ENCODE data around the gene CCDC106. TPM values are rescaled to one million over a fixed set of nuclear protein-coding genes. Genes with fewer than 3 reads are reported as not detected.

CCDC106 gene
- total and polyA plus RNA-seq, 2 of the 4 experiments (the other 2 are of a cell fraction), result 2.3 to 13.6 TPM

DNA sequence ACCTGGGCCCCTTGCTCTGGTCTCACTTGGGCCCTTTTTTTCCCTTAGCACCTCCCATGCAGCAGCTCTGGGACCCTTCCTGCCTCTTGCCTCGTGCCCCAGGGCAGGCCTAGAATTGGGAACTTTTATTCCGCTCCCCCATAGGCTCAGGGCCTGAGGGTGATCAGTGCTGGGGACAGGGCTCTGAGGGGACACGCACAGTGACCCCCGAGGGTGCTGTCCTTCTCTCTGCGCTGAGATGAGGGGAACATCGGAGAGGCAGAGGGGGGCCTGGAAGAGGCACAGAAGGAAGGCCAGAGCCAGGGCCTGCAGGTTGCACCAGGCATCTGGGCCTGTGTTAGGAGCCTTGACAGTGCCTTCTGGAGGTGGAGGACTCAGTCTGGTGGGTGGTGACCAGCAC lies 37.8 kb downstream of the CCDC106 start:
- Histone ChIP-seq H3K4ac (ENCODE audit: low read depth, low read length) (no peak overlapping the region), H2BK15ac (ENCODE audit: low read depth, low read length) (no peak overlapping the region), H4K91ac (ENCODE audit: insufficient read depth, low read depth, low read length) (no peak overlapping the region), H3K56ac (ENCODE audit: extremely low read depth, insufficient read depth, low read length) (no peak overlapping the region), H3K9me3 (ENCODE audit: control insufficient read depth, insufficient read depth, low read length) (no peaks in the 10 kb centered on the region), H2AK5ac (ENCODE audit: low read depth, low read length) (no peak overlapping the region), H3K27ac (ENCODE audit: insufficient read depth, low read length) (no peak overlapping the region), H3K27me3 (ENCODE audit: control insufficient read depth, insufficient read depth, low read length) (no peaks in the 10 kb centered on the region), H2AFZ (replicated peaks; ENCODE audit: low read length, poor library complexity) (no peak overlapping the region), H3K9ac (ENCODE audit: low read depth, low read length) (no peak overlapping the region), H2BK20ac (ENCODE audit: low read depth, low read length) (no peak overlapping the region), H4K8ac (ENCODE audit: low read depth in 2 of 2, low read length in 2 of 2) (no peak overlapping the region), H4K20me1 (ENCODE audit: insufficient read depth, low read length) (peaks cover 69% of the 10 kb centered on the region), H3K79me1 (ENCODE audit: low read depth in 1 of 2, low read length in 2 of 2) (peaks cover 24 to 57% of the 10 kb centered on the region in 2 experiments), H2BK5ac (ENCODE audit: low read depth, low read length, poor library complexity, severe bottlenecking) (no peak overlapping the region), H3K18ac (ENCODE audit: low read depth, low read length) (no peak overlapping the region), H2AK9ac (replicated peaks; ENCODE audit: low read depth, low read length, poor library complexity) (no peak overlapping the region), H3K36me3 (ENCODE audit: control insufficient read depth, insufficient read depth, low read length) (peaks cover 63% of the 10 kb centered on the region), H2BK120ac (ENCODE audit: low read depth, low read length) (no peak overlapping the region), H3K4me1 (ENCODE audit: control insufficient read depth, insufficient read depth, low read length) (peaks cover 5% of the 10 kb centered on the region), H3K14ac (replicated peaks; ENCODE audit: low read depth, low read length) (no peak overlapping the region), H4K5ac (ENCODE audit: low read depth, low read length) (no peak overlapping the region), H3K4me2 (ENCODE audit: low read depth, low read length) (no peak overlapping the region), H3K23ac (ENCODE audit: low read depth, low read length) (no peak overlapping the region), H3K9me1 (ENCODE audit: insufficient read depth, low read length) (peaks cover 8% of the 10 kb centered on the region; the same call in 1 of the 2 replicates), H3K4me3 (ENCODE audit: insufficient read depth, low read depth, low read length) (no peak overlapping the region)
- TF ChIP-seq RCOR1 (IDR thresholded peaks at IDR 0.05; ENCODE audit: insufficient replicate concordance, low read length) (no peak), POLR2A (IDR thresholded peaks at IDR 0.05; ENCODE audit: low read depth, low read length) (no peak), MXI1 (IDR thresholded peaks at IDR 0.05; ENCODE audit: borderline replicate concordance, low read depth, low read length) (no peak), RAD21 (IDR thresholded peaks at IDR 0.05; ENCODE audit: low read length) (no peak), MAFK (IDR thresholded peaks at IDR 0.05; ENCODE audit: low read depth, low read length) (no peak), NFE2L2 (IDR thresholded peaks at IDR 0.05; ENCODE audit: low read depth, low read length) (no peak), CHD1 (IDR thresholded peaks at IDR 0.05; ENCODE audit: low read depth, low read length) (no peak), BHLHE40 (IDR thresholded peaks at IDR 0.05; ENCODE audit: low read depth, low read length) (no peak)
- TF ChIP-seq, protein P1, sequence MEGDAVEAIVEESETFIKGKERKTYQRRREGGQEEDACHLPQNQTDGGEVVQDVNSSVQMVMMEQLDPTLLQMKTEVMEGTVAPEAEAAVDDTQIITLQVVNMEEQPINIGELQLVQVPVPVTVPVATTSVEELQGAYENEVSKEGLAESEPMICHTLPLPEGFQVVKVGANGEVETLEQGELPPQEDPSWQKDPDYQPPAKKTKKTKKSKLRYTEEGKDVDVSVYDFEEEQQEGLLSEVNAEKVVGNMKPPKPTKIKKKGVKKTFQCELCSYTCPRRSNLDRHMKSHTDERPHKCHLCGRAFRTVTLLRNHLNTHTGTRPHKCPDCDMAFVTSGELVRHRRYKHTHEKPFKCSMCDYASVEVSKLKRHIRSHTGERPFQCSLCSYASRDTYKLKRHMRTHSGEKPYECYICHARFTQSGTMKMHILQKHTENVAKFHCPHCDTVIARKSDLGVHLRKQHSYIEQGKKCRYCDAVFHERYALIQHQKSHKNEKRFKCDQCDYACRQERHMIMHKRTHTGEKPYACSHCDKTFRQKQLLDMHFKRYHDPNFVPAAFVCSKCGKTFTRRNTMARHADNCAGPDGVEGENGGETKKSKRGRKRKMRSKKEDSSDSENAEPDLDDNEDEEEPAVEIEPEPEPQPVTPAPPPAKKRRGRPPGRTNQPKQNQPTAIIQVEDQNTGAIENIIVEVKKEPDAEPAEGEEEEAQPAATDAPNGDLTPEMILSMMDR (conservative IDR thresholded peaks at IDR 0.05; ENCODE audit: low read depth, low read length), result no peak
- TF ChIP-seq, protein P2, sequence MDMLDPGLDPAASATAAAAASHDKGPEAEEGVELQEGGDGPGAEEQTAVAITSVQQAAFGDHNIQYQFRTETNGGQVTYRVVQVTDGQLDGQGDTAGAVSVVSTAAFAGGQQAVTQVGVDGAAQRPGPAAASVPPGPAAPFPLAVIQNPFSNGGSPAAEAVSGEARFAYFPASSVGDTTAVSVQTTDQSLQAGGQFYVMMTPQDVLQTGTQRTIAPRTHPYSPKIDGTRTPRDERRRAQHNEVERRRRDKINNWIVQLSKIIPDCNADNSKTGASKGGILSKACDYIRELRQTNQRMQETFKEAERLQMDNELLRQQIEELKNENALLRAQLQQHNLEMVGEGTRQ (IDR thresholded peaks at IDR 0.05; ENCODE audit: low read depth, low read length), result no peak
- intact Hi-C loops (cut with micrococcal nuclease) (no loop called here), in situ Hi-C loops (cut with MboI; ENCODE audit: low sequenced_read_pairs) (loop anchor here (25.0 kb wide), 1 partner anchor 452 kb away; the partner anchor contains the start of gene ZNF444), dilution Hi-C loops (cut with HindIII; ENCODE audit: low sequenced_read_pairs, unreplicated experiment) (no loop called here)
- WGBS, 2 experiments (ENCODE audit: extremely low coverage in 2 of 2, insufficient read length in 1 of 2), result 100% methylated on average over 3 of the region's 6 CpGs; no CpG with 5 or more reads in 1 of the 2 experiments
- ChIA-PET POLR2A (ENCODE audit: unreplicated experiment) (no interaction called here), CTCF (no interaction called here)
- DNase-seq (no peak), ATAC-seq (ENCODE audit: low read depth) (no peak)
- BruUV-seq (replicated peaks), result no TSS peak

Data from IMR-90 (cell line).